ENCODE data around the gene NFE2L3.
"Not testable (repeated sequence)": the region's sequence is repeated elsewhere in the genome, so short reads cannot be mapped to it uniquely, and the experiment has no call there.

DNA sequence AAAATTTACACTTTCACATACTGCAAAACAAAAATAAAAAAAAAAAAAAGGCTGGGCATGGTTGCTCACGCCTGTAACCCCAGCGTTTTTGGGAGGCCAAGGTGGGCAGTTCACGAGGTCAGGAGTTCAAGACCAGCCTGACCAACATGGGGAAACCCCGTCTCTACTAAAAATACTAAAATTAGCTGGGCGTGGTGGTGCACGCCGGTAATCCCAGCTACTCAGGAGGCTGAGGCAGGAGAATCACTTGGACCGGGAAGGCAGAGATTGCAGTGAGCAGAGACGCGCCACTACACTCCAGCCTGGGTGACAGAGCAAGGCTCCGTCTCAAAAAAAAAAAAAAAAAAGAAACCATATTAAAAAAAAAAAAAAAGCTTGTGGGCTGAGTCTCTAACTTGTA is 42.8 kb downstream of the NFE2L3 start:
- TF ChIP-seq POLR2A, POLR2AphosphoS5, EP300 (IDR thresholded peaks at IDR 0.05): not testable (repeated sequence)
- TF ChIP-seq, protein P1, sequence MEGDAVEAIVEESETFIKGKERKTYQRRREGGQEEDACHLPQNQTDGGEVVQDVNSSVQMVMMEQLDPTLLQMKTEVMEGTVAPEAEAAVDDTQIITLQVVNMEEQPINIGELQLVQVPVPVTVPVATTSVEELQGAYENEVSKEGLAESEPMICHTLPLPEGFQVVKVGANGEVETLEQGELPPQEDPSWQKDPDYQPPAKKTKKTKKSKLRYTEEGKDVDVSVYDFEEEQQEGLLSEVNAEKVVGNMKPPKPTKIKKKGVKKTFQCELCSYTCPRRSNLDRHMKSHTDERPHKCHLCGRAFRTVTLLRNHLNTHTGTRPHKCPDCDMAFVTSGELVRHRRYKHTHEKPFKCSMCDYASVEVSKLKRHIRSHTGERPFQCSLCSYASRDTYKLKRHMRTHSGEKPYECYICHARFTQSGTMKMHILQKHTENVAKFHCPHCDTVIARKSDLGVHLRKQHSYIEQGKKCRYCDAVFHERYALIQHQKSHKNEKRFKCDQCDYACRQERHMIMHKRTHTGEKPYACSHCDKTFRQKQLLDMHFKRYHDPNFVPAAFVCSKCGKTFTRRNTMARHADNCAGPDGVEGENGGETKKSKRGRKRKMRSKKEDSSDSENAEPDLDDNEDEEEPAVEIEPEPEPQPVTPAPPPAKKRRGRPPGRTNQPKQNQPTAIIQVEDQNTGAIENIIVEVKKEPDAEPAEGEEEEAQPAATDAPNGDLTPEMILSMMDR (IDR thresholded peaks at IDR 0.05): not testable (repeated sequence)

All from suprapubic skin (tissue), 4 donors.